HG03442 (cell line): ENCODE results near the gene ASTN2.

Source experiments
- ATAC-seq: cut with Tn5 transposase; IDR thresholded peaks from one replicate; pipeline ENCODE4 v1.9.1; 2021; ENCODE audit warnings: mild to moderate bottlenecking, moderate library complexity; ENCODE audit not compliant: unreplicated experiment

ASTN2 gene

GRCh38 chr9:117184173-117184572, 230.7 kb downstream of the ASTN2 start:
- ATAC-seq, result no peak

GRCh38 chr9:117182046-117182445, 232.8 kb downstream of the ASTN2 start:
- ATAC-seq, result no peak

- no peak for ATAC-seq
These were observed 233.9 kb downstream of the ASTN2 start for GRCh38 chr9:117180896-117181445.

- ATAC-seq, result no peak
These were observed 236.1 kb downstream of the ASTN2 start for GRCh38 chr9:117178596-117179375.

GRCh38 chr9:117170567-117170966, 244.3 kb downstream of the ASTN2 start:
- no peak for ATAC-seq

DNA sequence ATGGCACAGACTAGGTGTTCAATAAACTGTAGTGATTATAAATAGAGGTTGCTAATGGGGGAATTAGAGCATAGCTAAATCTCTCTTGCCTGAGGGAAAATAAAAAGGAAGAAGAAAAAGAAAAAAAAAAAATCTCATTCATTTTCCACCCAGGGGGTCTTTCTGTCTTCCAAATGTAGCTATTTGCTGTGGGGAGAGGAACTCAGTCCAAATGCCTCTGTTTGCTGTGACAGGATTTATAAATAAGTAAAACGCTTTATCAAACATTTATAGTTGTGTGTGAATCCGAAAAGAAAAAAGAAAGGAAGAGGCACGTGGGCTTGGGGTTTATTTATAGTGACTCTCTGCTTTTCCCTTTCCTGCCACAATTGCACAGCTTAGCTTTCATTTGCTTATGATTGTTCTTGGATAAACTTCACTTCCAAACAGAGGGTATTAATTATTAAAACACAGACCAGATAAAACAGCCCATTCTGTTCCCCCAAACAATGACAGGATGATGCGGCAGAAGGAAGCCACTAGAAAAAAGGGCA, 245.7 kb downstream of the ASTN2 start:
- ATAC-seq, result no peak

GRCh38 chr9:117164512-117164911, 250.3 kb downstream of the ASTN2 start:
- no peak for ATAC-seq

- ATAC-seq, result no peak
These were observed 254.6 kb downstream of the ASTN2 start for GRCh38 chr9:117160254-117160653.

DNA sequence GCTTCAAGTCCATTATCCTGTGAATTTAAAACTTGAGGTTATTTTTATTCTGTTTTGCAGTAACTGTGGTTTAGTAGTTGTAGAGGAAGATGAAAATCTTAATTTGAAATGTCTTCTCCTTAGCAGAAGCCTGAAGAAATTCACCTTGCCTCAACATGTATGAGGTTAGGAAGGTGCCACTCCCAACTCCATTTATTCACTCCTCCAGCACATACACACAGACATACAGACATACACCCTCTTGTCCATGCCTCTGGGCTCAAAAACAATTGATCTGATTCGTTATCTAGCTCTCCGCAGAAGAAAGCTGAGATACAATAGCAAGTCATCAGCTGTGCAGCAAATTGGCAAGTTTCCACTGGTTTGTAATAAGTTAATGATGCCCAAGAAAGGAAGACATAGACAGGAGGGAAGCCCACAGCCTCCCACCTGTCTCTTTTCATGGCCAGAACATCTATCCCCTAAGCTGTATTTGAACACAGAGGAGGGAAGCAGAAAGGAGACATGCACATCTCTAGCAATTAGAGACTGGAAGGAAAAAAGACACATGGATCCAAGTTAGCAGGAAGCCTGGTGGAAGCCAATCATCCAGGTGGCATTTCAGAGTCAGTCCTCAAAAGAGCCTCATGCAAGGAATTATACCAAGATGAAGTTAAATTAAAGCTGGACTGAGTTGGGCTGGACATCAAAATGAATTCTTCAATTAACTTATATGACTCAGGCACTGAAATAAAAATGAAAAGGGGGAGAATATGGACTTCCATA, 257.9 kb downstream of the ASTN2 start:
- ATAC-seq, result no peak

- no peak for ATAC-seq
These were observed 258.6 kb downstream of the ASTN2 start for GRCh38 chr9:117156144-117156688.

DNA sequence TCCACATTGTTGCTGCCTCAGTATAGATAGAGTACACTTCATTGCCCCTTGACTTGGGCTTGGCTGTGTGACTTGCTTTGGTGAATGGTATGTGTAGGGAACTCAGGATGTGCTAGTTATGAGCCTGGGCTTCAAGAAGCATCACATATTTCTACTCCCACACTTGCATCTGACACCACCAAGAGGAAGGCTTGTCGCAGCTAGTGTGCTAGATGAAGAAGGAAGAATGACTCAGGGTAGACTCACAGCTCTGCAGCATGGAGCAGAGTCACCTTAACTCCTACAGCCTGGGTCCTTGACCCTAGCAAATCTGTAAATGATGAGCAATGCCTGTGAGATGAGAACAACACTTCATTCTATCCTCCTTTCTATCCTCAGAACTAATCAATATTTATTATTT, 261.8 kb downstream of the ASTN2 start:
- no peak for ATAC-seq

DNA sequence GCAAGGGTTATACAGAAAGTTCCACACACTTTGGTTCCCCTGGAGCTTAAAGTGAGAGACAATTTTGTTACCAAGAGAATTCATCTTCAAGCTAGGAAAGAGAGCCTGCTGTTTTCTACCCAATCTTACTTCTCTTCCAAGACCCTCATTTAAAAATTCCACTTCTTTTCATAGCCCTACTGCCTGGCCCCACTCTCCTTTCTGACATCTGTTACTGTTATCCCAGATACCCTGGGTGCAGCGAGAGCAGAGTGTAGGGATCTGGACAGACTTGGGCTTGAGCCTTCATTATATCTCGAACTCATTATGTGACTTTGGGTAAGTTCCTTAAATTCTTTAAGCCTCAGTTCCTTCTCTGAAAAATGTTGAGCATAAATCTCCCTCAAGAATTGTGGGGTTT, 263.1 kb downstream of the ASTN2 start:
- ATAC-seq, result no peak

DNA sequence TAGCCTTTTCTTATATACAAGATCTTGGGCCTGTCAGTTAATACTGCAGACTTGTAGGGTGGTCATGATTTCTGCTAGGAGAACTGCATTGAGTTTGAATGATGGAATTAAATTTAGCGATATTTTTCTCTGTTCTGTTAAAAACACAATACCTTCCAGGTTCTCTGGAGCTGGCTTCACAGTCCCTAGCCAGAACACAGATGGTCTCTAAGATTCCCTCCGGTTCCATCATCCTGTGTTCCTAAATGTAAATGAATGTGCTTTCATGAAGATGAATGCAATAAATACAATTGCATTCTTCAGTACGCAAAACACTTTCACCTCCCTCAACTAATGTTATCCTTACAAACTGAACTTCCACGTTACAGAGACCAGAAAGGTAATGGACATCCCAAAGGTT, 264.9 kb downstream of the ASTN2 start:
- ATAC-seq, result no peak

DNA sequence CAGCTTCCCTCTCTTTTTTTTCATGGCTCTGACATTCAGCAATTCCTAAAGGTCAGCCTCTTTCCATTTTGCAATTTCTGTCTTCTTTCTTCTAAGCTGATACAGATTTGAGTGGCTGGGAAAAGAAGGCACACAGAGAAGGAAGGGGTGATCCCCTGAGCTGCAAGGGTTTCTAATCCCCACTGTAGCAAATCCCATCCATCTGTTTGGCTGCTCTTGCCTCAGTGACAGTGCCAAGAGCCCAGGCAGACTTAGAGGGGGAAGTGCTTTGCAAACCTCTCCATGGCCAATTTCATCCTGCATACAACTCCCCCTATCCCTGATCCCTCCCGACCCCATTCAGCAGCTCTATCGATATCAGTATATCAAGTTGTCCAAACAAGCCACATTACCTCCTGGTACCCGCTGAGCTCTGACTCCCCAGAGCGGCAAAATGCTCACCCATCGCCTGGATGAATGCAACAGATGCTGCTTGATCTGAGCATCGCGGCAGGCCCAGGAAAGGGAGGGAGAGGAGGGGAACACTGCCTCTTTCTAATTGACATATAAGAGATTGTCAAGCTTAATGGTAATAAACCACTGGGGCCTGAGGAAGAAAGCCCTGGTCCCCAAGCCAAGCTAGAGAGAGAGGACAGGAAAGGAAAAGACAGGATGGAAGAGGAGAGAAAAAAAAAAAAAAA, 268.9 kb downstream of the ASTN2 start:
- no peak for ATAC-seq

GRCh38 chr9:117145081-117145480, 269.8 kb downstream of the ASTN2 start:
- no peak for ATAC-seq

DNA sequence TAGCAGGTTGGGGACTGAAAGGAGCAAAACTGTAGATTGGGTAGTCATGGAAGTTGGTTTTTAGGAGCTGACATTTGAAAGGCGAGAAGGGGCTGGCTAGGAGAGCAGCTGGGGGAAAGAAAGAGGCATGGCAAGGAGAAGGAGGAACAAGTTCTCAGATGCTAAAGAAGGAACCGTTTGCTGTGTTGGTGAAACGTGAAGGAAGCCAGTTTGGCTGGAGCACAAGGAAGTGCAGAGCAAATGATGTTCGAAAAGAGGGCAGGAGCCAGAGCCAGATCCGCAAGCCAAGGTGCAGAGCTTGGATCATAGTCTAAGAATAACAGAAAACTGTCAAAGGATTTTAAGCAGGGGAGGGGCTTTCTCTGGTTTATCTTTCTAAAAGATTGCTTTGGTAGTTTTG, 276.6 kb downstream of the ASTN2 start:
- no peak for ATAC-seq

- ATAC-seq, result no peak
These were observed 278.4 kb downstream of the ASTN2 start for GRCh38 chr9:117136461-117136860.

- ATAC-seq, result no peak
These were observed 279.3 kb downstream of the ASTN2 start for GRCh38 chr9:117135501-117136098.

GRCh38 chr9:117134826-117135500, 279.9 kb downstream of the ASTN2 start:
- ATAC-seq, result no peak

DNA sequence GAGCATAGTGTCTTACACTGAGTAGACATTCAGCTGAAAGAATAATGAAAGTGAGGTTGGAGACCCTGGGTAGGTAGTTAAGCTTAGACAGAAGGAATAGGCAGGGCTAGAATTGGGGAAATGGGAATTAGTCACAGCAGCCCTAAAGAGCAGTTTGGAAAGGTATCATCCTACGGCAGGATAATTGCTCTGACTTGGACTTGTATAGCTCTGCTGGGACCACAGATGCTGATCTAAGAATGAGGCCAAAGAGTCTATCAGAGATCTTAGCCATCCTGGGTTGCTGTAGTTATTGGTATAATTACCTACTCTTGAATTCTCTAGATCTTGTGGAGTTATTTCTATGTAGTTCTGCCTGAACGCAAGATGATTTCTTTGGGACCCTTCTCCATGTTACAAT, 288.0 kb downstream of the ASTN2 start:
- ATAC-seq, result no peak
